Urinary bladder (tissue), 4 donors: ENCODE results near the gene MED13. TPM values are rescaled to one million over a fixed set of nuclear protein-coding genes. Genes with fewer than 3 reads are reported as not detected.

ENCODE experiments used
- DNase-seq: peaks from one replicate; pipeline ENCODE4 v3.0.0-alpha.2; 2015; ENCODE audit errors: extremely low spot score
- H3K27ac ChIP-seq: one replicate; pipeline ENCODE4 v1.5.1; 2013; ENCODE audit warnings: low read depth, mild to moderate bottlenecking, moderate library complexity
- H3K36me3 ChIP-seq: one replicate; pipeline ENCODE4 v1.6.1; 2013; ENCODE audit warnings: mild to moderate bottlenecking, moderate library complexity; ENCODE audit not compliant: insufficient read depth
- H3K4me1 ChIP-seq: one replicate; pipeline ENCODE4 v1.6.1; 2013; ENCODE audit warnings: mild to moderate bottlenecking, moderate library complexity; ENCODE audit not compliant: insufficient read depth
- H3K4me3 ChIP-seq: one replicate; pipeline ENCODE4 v1.5.1; 2013; ENCODE audit warnings: low read depth, low read length
- WGBS: extraction: QIAGEN DNeasy Blood & Tissue Kit; methylation state at CpG from one replicate; pipeline ENCODE4 v1.1.7; 2013; 5-methylcytosine and 5-hydroxymethylcytosine counted together
- polyA plus RNA-seq: library from polyadenylated mRNA; stranded (reverse); fragments of 200-250 nt; gene quantifications from one replicate; pipeline ENCODE4 v1.2.3, GENCODE V29; 2013
- total RNA-seq: library from RNA; depleted of rRNA; stranded (reverse); fragments of >200 nt; gene quantifications from one replicate; pipeline ENCODE4 v1.2.3, GENCODE V29; 2014
- donor health status: healthy with polysubstance abuse.
- donor health status: healthy.

MED13 gene
- total and polyA plus RNA-seq, 2 donors, result 12.1 to 113 TPM

DNA sequence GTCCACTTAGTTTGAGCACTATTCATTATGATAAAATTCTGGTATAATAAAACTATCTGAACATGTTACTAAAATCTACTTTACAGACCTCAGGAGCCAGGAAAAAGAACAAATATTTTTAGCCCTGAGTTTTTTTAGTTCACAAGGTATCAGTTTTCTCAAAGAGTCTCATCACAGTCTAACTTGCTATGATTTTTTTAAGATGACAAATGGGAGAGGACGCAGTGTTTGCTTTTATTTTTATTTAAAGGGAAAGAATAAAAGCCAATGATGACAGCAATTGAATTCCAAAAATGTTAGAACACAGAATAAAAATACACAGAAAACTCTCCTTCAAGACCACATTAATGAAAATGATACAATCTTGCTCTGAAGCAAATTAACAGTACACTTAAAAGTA lies 7.4 kb downstream of the MED13 start:
- H3K27ac ChIP-seq, result no peak overlapping the region
- peaks cover 2% of the 10 kb centered on the region for H3K4me1 ChIP-seq
- H3K4me3 ChIP-seq, result no peak overlapping the region
- DNase-seq, result no peak
- no peaks in the 10 kb centered on the region for H3K36me3 ChIP-seq
- 40% methylated on average over 1 of the region's 1 CpG for WGBS

GRCh38 chr17:62052765-62053338 lies 12.2 kb downstream of the MED13 start:
- Histone ChIP-seq H3K36me3 (peaks cover 3% of the 10 kb centered on the region), H3K4me1 (no peaks in the 10 kb centered on the region), H3K27ac (no peak overlapping the region), H3K4me3 (no peak overlapping the region)
- 75% methylated on average over 2 of the region's 2 CpGs for WGBS
- DNase-seq, result no peak

- DNase-seq, result no peak
- Histone ChIP-seq H3K36me3 (peaks cover 3% of the 10 kb centered on the region), H3K27ac (no peak overlapping the region), H3K4me1 (no peaks in the 10 kb centered on the region), H3K4me3 (no peak overlapping the region)
- 73% methylated on average over 2 of the region's 2 CpGs for whole genome bisulfite sequencing
These were observed 14.0 kb downstream of the MED13 start for GRCh38 chr17:62051053-62051452.

DNA sequence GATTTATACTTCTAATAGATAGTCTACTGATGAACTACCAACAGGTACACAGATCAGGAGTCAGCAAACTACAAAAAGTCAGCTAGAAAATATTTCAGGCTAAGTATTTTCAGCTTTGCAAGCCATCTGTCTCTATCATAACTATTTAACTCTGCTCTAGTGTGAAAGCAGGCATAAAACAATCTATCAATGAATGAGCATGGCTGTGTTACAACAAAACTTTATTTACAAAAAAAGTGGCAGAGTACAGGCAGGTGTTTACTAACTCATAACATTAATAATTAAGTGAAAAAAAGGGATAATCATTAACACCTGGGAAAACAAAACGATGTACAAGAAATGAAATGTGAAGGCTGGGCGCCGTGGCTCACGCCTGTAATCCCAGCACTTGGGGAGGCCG lies 15.8 kb downstream of the MED13 start:
- 97% methylated on average over 5 of the region's 5 CpGs for WGBS
- no peak overlapping the region for H3K4me3 ChIP-seq
- no peak overlapping the region for H3K27ac ChIP-seq
- H3K4me1 ChIP-seq, result no peaks in the 10 kb centered on the region
- peaks cover 3% of the 10 kb centered on the region for H3K36me3 ChIP-seq
- no peak for DNase-seq

- H3K36me3 ChIP-seq, result peaks cover 3% of the 10 kb centered on the region
- WGBS, result 93% methylated on average over 2 of the region's 2 CpGs
These were observed 16.8 kb downstream of the MED13 start for GRCh38 chr17:62048262-62048661.

DNA sequence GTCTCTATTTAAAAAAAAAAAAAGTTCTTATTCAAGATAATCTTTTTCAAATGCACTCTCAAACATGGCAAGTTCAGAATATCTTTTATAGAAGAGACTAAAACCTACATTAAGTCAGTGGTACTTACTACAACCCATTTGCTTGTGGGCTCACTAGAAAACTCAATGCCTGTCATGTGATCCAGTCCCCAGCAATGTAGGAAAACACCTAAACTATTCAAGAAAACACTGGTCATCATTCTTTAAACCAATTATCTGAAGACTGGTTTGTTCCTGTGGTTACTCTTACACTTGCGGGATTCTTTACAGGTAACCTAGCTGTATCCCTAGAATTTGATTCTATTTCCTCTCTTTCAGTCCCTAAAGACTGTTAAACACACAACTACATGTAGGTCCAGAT lies 19.6 kb downstream of the MED13 start:
- 96% methylated on average over 1 of the region's 1 CpG for WGBS
- no peak overlapping the region for H3K4me3 ChIP-seq
- peaks cover 6% of the 10 kb centered on the region for H3K36me3 ChIP-seq
- no peaks in the 10 kb centered on the region for H3K4me1 ChIP-seq
- no peak overlapping the region for H3K27ac ChIP-seq
- no peak for DNase-seq

More at GRCh38 chr17:62048262-62048661, 16.8 kb downstream of the MED13 start:
- DNase-seq, result no peak
- Histone ChIP-seq H3K4me3 (no peak overlapping the region), H3K27ac (no peak overlapping the region), H3K4me1 (no peaks in the 10 kb centered on the region)

GRCh38 chr17:62045109-62045508 lies 20.0 kb downstream of the MED13 start:
- no peak overlapping the region for H3K4me3 ChIP-seq
- no peak for DNase-seq
- H3K4me1 ChIP-seq, result no peaks in the 10 kb centered on the region
- WGBS, result 95% methylated on average over 4 of the region's 4 CpGs
- no peak overlapping the region for H3K27ac ChIP-seq
- H3K36me3 ChIP-seq, result peaks cover 6% of the 10 kb centered on the region

- DNase-seq, result no peak
- no peak overlapping the region for H3K27ac ChIP-seq
- H3K4me3 ChIP-seq, result no peak overlapping the region
- no peaks in the 10 kb centered on the region for H3K4me1 ChIP-seq
- peaks cover 4% of the 10 kb centered on the region for H3K36me3 ChIP-seq
These were observed 21.5 kb downstream of the MED13 start for GRCh38 chr17:62043602-62044001.

DNA sequence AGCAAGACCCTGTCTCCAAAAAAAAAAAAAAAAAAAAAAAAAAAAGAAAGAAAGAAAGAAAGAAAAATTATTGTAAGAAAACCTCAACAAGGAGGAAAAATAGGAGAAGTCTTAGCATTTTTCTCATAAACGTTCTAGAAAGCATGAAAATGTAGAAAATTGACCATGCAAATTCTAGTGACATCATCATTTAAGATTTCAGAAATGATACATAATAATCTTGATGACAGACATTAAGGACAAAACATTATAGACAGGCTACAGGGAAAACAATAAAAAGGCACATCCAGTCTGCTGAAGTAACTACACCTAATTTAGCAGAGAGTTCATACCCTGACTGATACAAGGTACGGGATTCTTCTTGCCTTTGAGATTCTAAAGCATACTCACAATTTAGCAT lies 21.9 kb downstream of the MED13 start:
- no peak for DNase-seq
- Histone ChIP-seq H3K27ac (no peak overlapping the region), H3K4me3 (no peak overlapping the region), H3K4me1 (no peaks in the 10 kb centered on the region), H3K36me3 (peaks cover 2% of the 10 kb centered on the region)
- 84% methylated on average over 2 of the region's 2 CpGs for WGBS

DNA sequence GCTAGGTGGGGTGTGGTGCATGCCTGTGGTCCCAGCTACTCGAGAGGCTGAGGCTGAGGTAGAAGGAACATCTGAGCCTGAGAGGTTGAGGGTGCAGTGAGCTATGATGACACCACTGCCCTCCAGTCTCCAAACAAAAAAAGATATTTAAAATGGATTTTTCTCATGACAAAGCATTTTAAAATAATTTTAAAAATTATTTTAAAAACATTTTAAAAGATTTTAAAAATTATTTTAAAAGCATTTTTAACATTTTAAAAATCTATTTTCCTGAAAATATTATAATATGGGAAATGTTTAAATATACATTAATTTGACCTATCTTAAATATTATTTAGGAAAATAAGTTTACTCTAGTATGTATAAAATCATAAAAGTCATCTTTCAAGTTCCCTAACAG lies 26.8 kb downstream of the MED13 start:
- WGBS, result 90% methylated on average over 1 of the region's 1 CpG
- no peaks in the 10 kb centered on the region for H3K4me1 ChIP-seq
- DNase-seq, result no peak

GRCh38 chr17:62033317-62033716 lies 31.8 kb downstream of the MED13 start:
- Histone ChIP-seq H3K4me1 (no peaks in the 10 kb centered on the region), H3K36me3 (peaks cover 5% of the 10 kb centered on the region), H3K4me3 (no peak overlapping the region), H3K27ac (no peak overlapping the region)
- DNase-seq, result no peak

More for the DNA sequence above, 26.8 kb downstream of the MED13 start:
- Histone ChIP-seq H3K36me3 (peaks cover 4% of the 10 kb centered on the region), H3K27ac (no peak overlapping the region), H3K4me3 (no peak overlapping the region)

GRCh38 chr17:62032480-62032879 lies 32.6 kb downstream of the MED13 start:
- 85% methylated on average over 2 of the region's 2 CpGs for whole genome bisulfite sequencing
- Histone ChIP-seq H3K4me3 (no peak overlapping the region), H3K36me3 (peaks cover 7% of the 10 kb centered on the region), H3K4me1 (no peaks in the 10 kb centered on the region), H3K27ac (no peak overlapping the region)
- DNase-seq, result no peak

- no peak for DNase-seq
- Histone ChIP-seq H3K27ac (no peak overlapping the region), H3K4me1 (no peaks in the 10 kb centered on the region), H3K36me3 (peaks cover 7% of the 10 kb centered on the region), H3K4me3 (no peak overlapping the region)
- WGBS, result 94% methylated on average over 6 of the region's 6 CpGs
These were observed 34.8 kb downstream of the MED13 start for GRCh38 chr17:62030264-62030663.

DNA sequence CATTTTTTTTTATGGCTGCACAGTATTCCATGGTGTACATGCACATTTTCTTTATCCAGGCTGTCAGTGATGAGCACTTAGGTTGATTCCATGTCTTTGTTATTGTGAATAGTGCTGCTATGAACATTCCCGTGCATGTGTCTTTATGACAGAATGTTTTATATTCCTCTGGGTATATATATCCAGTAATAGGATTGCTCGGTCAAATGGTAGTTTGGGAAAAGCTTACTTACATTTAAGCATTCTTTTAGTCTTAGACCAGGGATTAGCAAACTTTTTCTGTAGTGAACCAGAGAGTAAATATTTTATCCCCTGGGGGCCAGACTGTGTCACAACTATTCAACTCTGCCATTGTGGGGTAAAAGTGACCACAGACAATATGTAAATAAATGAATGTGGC lies 40.2 kb downstream of the MED13 start:
- WGBS, result 75% methylated on average over 2 of the region's 2 CpGs
- no peak overlapping the region for H3K27ac ChIP-seq
- no peaks in the 10 kb centered on the region for H3K4me1 ChIP-seq
- peaks cover 7% of the 10 kb centered on the region for H3K36me3 ChIP-seq
- no peak for DNase-seq
- no peak overlapping the region for H3K4me3 ChIP-seq

GRCh38 chr17:62017912-62018311 lies 47.2 kb downstream of the MED13 start:
- H3K36me3 ChIP-seq, result peaks cover 5% of the 10 kb centered on the region
- no peak overlapping the region for H3K4me3 ChIP-seq
- no peaks in the 10 kb centered on the region for H3K4me1 ChIP-seq
- H3K27ac ChIP-seq, result no peak overlapping the region
- DNase-seq, result no peak
